Eye (tissue), 1 donor: Measurements from ENCODE around the gene CNOT6.
A peak's percentile ranks its signal among the peaks of the same experiment; 100 is the strongest.
"Not testable (repeated sequence)": the region's sequence is repeated elsewhere in the genome, so short reads cannot be mapped to it uniquely, and the experiment has no call there.

ENCODE experiments used
- DNase-seq: peaks from one replicate; pipeline ENCODE4 v3.0.0-alpha.2; 2015

The CNOT6 gene

GRCh38 chr5:180521101-180521500 is 26.9 kb downstream of the CNOT6 start:
- DNase-seq, result no peak

GRCh38 chr5:180521591-180521990 is 27.4 kb downstream of the CNOT6 start:
- no peak for DNase-seq

- DNase-seq, result no peak
Observed at GRCh38 chr5:180522330-180522729, 28.2 kb downstream of the CNOT6 start.

- peak; percentile 69 for DNase-seq
Observed at GRCh38 chr5:180523629-180524466, 29.7 kb downstream of the CNOT6 start.

- DNase-seq, result no peak
Observed at GRCh38 chr5:180525399-180525798, 31.2 kb downstream of the CNOT6 start.

GRCh38 chr5:180526269-180526668 is 32.1 kb downstream of the CNOT6 start:
- no peak for DNase-seq

GRCh38 chr5:180527659-180528058 is 33.5 kb downstream of the CNOT6 start:
- no peak for DNase-seq

- not testable (repeated sequence) for DNase-seq
Observed at GRCh38 chr5:180531036-180531585, 36.9 kb downstream of the CNOT6 start.

- no peak for DNase-seq
Observed at GRCh38 chr5:180532268-180532667, 38.1 kb downstream of the CNOT6 start.

GRCh38 chr5:180533845-180534244 is 39.7 kb downstream of the CNOT6 start:
- DNase-seq, result no peak

GRCh38 chr5:180535573-180535972 is 41.4 kb downstream of the CNOT6 start:
- DNase-seq, result no peak

GRCh38 chr5:180540050-180540694 is 46.0 kb downstream of the CNOT6 start:
- DNase-seq, result no peak

- no peak for DNase-seq
Observed at GRCh38 chr5:180541710-180542109, 47.5 kb downstream of the CNOT6 start.

- no peak for DNase-seq
Observed at GRCh38 chr5:180545248-180545647, 51.1 kb downstream of the CNOT6 start.

- no peak for DNase-seq
Observed at GRCh38 chr5:180548563-180548962, 54.4 kb downstream of the CNOT6 start.

- DNase-seq, result no peak
Observed at GRCh38 chr5:180553530-180553929, 59.4 kb downstream of the CNOT6 start.

GRCh38 chr5:180555168-180555921 is 61.2 kb downstream of the CNOT6 start:
- no peak for DNase-seq

- DNase-seq, result no peak
Observed at GRCh38 chr5:180557217-180557809, 63.1 kb downstream of the CNOT6 start.

- DNase-seq, result no peak
Observed at GRCh38 chr5:180558232-180558631, 64.1 kb downstream of the CNOT6 start.

- DNase-seq, result no peak
Observed at GRCh38 chr5:180563994-180564393, 69.8 kb downstream of the CNOT6 start.

- no peak for DNase-seq
Observed at GRCh38 chr5:180568914-180569313, 74.7 kb downstream of the CNOT6 start.

- no peak for DNase-seq
Observed at GRCh38 chr5:180575571-180575970, 81.4 kb downstream of the CNOT6 start.

- peak; percentile 7 for DNase-seq
Observed at GRCh38 chr5:180580681-180581080, 86.5 kb downstream of the CNOT6 start.
